ENCODE results near the gene GSTM1.

The GSTM1 gene

GRCh38 chr1:109725510-109725909 lies 37.9 kb downstream of the GSTM1 start:
- no peak overlapping the region for H3K9ac ChIP-seq (ENCODE audit: low read depth, low read length, poor library complexity, severe bottlenecking)
- no peak overlapping the region for H3K4me3 ChIP-seq (ENCODE audit: low read length, poor library complexity, severe bottlenecking)
- no peaks in the 10 kb centered on the region for H3K9me2 ChIP-seq (replicated peaks; ENCODE audit: low read depth, low read length)
- no peaks in the 10 kb centered on the region for H4K20me1 ChIP-seq (ENCODE audit: insufficient read depth, low read length, poor library complexity, severe bottlenecking)
- H3K27me3 ChIP-seq (ENCODE audit: insufficient read depth, low read length, poor library complexity, severe bottlenecking), result no peaks in the 10 kb centered on the region
- no peaks in the 10 kb centered on the region for H3K79me2 ChIP-seq (ENCODE audit: insufficient read depth, low read length)
- H3K4me1 ChIP-seq (ENCODE audit: insufficient read depth, low read length, poor library complexity, severe bottlenecking), result no peaks in the 10 kb centered on the region
- H3F3A ChIP-seq (ENCODE audit: low read depth), result no peaks in the 10 kb centered on the region
- no peak overlapping the region for H2AFZ ChIP-seq (ENCODE audit: low read length)
- H3K4me2 ChIP-seq (ENCODE audit: low read depth, low read length, poor library complexity, severe bottlenecking), result no peak overlapping the region
- TF ChIP-seq CTCF (conservative IDR thresholded peaks at IDR 0.05; ENCODE audit: low read length) (no peak), EZH2phosphoT487 (IDR thresholded peaks at IDR 0.05; ENCODE audit: borderline replicate concordance) (no peak)
- H3K9me3 ChIP-seq (ENCODE audit: insufficient read depth, low read depth, low read length), result no peaks in the 10 kb centered on the region
- no peaks in the 10 kb centered on the region for H3K36me3 ChIP-seq (ENCODE audit: insufficient read depth, low read length)

GRCh38 chr1:109726007-109726406 lies 38.4 kb downstream of the GSTM1 start:
- no peak overlapping the region for H2AFZ ChIP-seq (ENCODE audit: low read length)
- TF ChIP-seq CTCF (conservative IDR thresholded peaks at IDR 0.05; ENCODE audit: low read length), result no peak
- TF ChIP-seq EZH2phosphoT487 (IDR thresholded peaks at IDR 0.05; ENCODE audit: borderline replicate concordance), result no peak
- no peaks in the 10 kb centered on the region for H3K79me2 ChIP-seq (ENCODE audit: insufficient read depth, low read length)
- no peaks in the 10 kb centered on the region for H3K9me2 ChIP-seq (replicated peaks; ENCODE audit: low read depth, low read length)
- no peaks in the 10 kb centered on the region for H3K4me1 ChIP-seq (ENCODE audit: insufficient read depth, low read length, poor library complexity, severe bottlenecking)
- H3K4me3 ChIP-seq (ENCODE audit: low read length, poor library complexity, severe bottlenecking), result no peak overlapping the region
- no peaks in the 10 kb centered on the region for H3F3A ChIP-seq (ENCODE audit: low read depth)
- no peaks in the 10 kb centered on the region for H4K20me1 ChIP-seq (ENCODE audit: insufficient read depth, low read length, poor library complexity, severe bottlenecking)
- no peaks in the 10 kb centered on the region for H3K9me3 ChIP-seq (ENCODE audit: insufficient read depth, low read depth, low read length)
- H3K9ac ChIP-seq (ENCODE audit: low read depth, low read length, poor library complexity, severe bottlenecking), result no peak overlapping the region
- H3K4me2 ChIP-seq (ENCODE audit: low read depth, low read length, poor library complexity, severe bottlenecking), result no peak overlapping the region
- no peaks in the 10 kb centered on the region for H3K36me3 ChIP-seq (ENCODE audit: insufficient read depth, low read length)
- no peaks in the 10 kb centered on the region for H3K27me3 ChIP-seq (ENCODE audit: insufficient read depth, low read length, poor library complexity, severe bottlenecking)

GRCh38 chr1:109726728-109727373 lies 39.2 kb downstream of the GSTM1 start:
- Histone ChIP-seq H3K4me3 (ENCODE audit: low read length, poor library complexity, severe bottlenecking) (no peak overlapping the region), H3K27me3 (ENCODE audit: insufficient read depth, low read length, poor library complexity, severe bottlenecking) (no peaks in the 10 kb centered on the region), H3F3A (ENCODE audit: low read depth) (no peaks in the 10 kb centered on the region), H3K9me3 (ENCODE audit: insufficient read depth, low read depth, low read length) (no peaks in the 10 kb centered on the region), H3K4me1 (ENCODE audit: insufficient read depth, low read length, poor library complexity, severe bottlenecking) (no peaks in the 10 kb centered on the region), H3K79me2 (ENCODE audit: insufficient read depth, low read length) (no peaks in the 10 kb centered on the region), H3K36me3 (ENCODE audit: insufficient read depth, low read length) (no peaks in the 10 kb centered on the region), H4K20me1 (ENCODE audit: insufficient read depth, low read length, poor library complexity, severe bottlenecking) (no peaks in the 10 kb centered on the region), H2AFZ (ENCODE audit: low read length) (no peak overlapping the region), H3K9ac (ENCODE audit: low read depth, low read length, poor library complexity, severe bottlenecking) (no peak overlapping the region), H3K9me2 (replicated peaks; ENCODE audit: low read depth, low read length) (no peaks in the 10 kb centered on the region), H3K4me2 (ENCODE audit: low read depth, low read length, poor library complexity, severe bottlenecking) (no peak overlapping the region)
- no peak for TF ChIP-seq CTCF (conservative IDR thresholded peaks at IDR 0.05; ENCODE audit: low read length)
- no peak for TF ChIP-seq EZH2phosphoT487 (IDR thresholded peaks at IDR 0.05; ENCODE audit: borderline replicate concordance)
